ENCODE data around the gene PLCH2. TPM values are rescaled to one million over a fixed set of nuclear protein-coding genes. Genes with fewer than 3 reads are reported as not detected.

The PLCH2 gene
- total and polyA plus RNA-seq, 2 donors (not counting 1 experiment from before 2014, with no cell fraction given), result 20.0 to 34.9 TPM

GRCh38 chr1:2526824-2527555 lies 50.9 kb downstream of the PLCH2 start:
- Histone ChIP-seq H3K4me2 (replicated peaks; ENCODE audit: low read depth, low read length, poor library complexity, severe bottlenecking) (peak overlapping the region; percentile 85), H3K4me1 (ENCODE audit: control insufficient read depth in 2 of 2, insufficient read depth in 2 of 2, low read length in 2 of 2) (peaks cover 46 to 55% of the 10 kb centered on the region in 2 donors), H2AFZ (ENCODE audit: insufficient read depth, low read depth, low read length, poor library complexity, severe bottlenecking) (peak overlapping the region; percentile 76), H3K9me3 (ENCODE audit: control extremely low read depth in 1 of 3, control insufficient read depth in 2 of 3, insufficient read depth in 1 of 3, low read length in 2 of 3) (peaks cover 0 to 11% (median 0%) of the 10 kb centered on the region in 3 donors), H3K79me2 (ENCODE audit: control insufficient read depth, insufficient read depth, low read length) (peaks cover 46% of the 10 kb centered on the region), H4K20me1 (ENCODE audit: control insufficient read depth, insufficient read depth, low read length, poor library complexity, severe bottlenecking) (peaks cover 58% of the 10 kb centered on the region), H3K36me3 (replicated peaks in 1 of 2; ENCODE audit: control extremely low read depth in 1 of 2, control insufficient read depth in 1 of 2, extremely low read depth in 1 of 2, insufficient read depth in 2 of 2, low read length in 1 of 2) (peaks cover 0 to 4% of the 10 kb centered on the region in 2 experiments), H3K27ac (ENCODE audit: low read length in 2 of 2) (no peak overlapping the region), H3K9ac (ENCODE audit: low read length) (peak overlapping the region; percentile 85), H3K27me3 (replicated peaks in 1 of 4; ENCODE audit: control extremely low read depth in 1 of 4, control insufficient read depth in 3 of 4, insufficient read depth in 4 of 4, low read length in 3 of 4) (peaks cover 0 to 33% (median 18%) of the 10 kb centered on the region in 4 experiments), H3K4me3 (ENCODE audit: control extremely low read depth in 1 of 5, extremely low read depth in 1 of 5, insufficient read depth in 1 of 5, low read depth in 2 of 5, low read length in 4 of 5) (peak overlapping the region in 4 of 5 experiments; percentile 32 to 89 (median 70))
- POLR2A ChIA-PET, result interaction anchor here (0.6 to 2.5 kb wide), 11 partner anchors 19 to 1373 kb away, joined by 3 to 28 read pairs (median 5); partner anchors contain the start of genes MORN1, PRXL2B, RER1 and TNFRSF14
- WGBS (ENCODE audit: insufficient coverage), result 51% methylated on average over 20 of the region's 20 CpGs
- H3K27me3 Mint-ChIP-seq, result no peaks in the 10 kb centered on the region
- peak overlapping the region; percentile 96 for H3K4me3 Mint-ChIP-seq
- intact Hi-C loops (cut with micrococcal nuclease), result loop anchor here (1.0 to 5.0 kb wide), 7 partner anchors 21 to 610 kb away; partner anchors contain the start of genes CALML6, MORN1, PEX10 and RER1
- peaks cover 43% of the 10 kb centered on the region for H3K4me1 Mint-ChIP-seq
- DNase-seq (no peak), ATAC-seq (ENCODE audit: low read depth) (peak; percentile 8)
- CTCF ChIA-PET, result interaction anchor here (1.0 to 1.9 kb wide), 5 partner anchors 21 to 136 kb away, joined by 3 to 20 read pairs (median 5); partner anchors contain the start of genes MORN1 and RER1
- no peaks in the 10 kb centered on the region for H3K9me3 Mint-ChIP-seq (ENCODE audit: insufficient read depth)
- H3K27ac Mint-ChIP-seq, result peak overlapping the region; percentile 66
- TF ChIP-seq EZH2 (IDR thresholded peaks at IDR 0.05; ENCODE audit: borderline replicate concordance, insufficient read depth, low read depth, low read length, poor library complexity, severe bottlenecking), result no peak
- TF ChIP-seq, protein P1, sequence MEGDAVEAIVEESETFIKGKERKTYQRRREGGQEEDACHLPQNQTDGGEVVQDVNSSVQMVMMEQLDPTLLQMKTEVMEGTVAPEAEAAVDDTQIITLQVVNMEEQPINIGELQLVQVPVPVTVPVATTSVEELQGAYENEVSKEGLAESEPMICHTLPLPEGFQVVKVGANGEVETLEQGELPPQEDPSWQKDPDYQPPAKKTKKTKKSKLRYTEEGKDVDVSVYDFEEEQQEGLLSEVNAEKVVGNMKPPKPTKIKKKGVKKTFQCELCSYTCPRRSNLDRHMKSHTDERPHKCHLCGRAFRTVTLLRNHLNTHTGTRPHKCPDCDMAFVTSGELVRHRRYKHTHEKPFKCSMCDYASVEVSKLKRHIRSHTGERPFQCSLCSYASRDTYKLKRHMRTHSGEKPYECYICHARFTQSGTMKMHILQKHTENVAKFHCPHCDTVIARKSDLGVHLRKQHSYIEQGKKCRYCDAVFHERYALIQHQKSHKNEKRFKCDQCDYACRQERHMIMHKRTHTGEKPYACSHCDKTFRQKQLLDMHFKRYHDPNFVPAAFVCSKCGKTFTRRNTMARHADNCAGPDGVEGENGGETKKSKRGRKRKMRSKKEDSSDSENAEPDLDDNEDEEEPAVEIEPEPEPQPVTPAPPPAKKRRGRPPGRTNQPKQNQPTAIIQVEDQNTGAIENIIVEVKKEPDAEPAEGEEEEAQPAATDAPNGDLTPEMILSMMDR (IDR thresholded peaks at IDR 0.05), result no peak

Measured in B cell (primary cell).